GM19324 (cell line): ENCODE data around the gene FGFBP2.
"Not testable (repeated sequence)": the region's sequence is repeated elsewhere in the genome, so short reads cannot be mapped to it uniquely, and the experiment has no call there.

Experiments
- ATAC-seq: cut with Tn5 transposase; IDR thresholded peaks from one replicate; pipeline ENCODE4 v1.9.1; 2021; ENCODE audit warnings: mild to moderate bottlenecking, moderate library complexity; ENCODE audit not compliant: unreplicated experiment, low FRiP score

FGFBP2 gene

DNA sequence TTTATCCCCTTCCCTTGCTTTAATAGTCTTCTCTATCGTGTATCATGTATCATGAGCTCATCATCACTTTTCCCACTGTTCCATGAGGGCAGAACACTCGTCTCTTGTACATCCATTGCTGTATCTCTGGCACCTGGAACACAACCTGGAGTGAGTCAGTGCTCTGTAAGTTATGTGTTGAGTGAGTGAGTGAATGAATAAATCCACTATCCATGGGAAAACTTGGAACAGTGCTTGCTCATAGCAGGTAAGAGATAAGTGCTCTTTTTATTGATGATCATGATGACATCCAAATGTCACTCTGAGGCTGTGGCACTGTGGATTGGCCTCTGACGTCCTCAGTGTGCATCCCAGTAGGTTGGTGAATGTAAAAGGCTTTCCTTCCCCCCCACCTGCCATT lies 28.7 kb downstream of the FGFBP2 start:
- no peak for ATAC-seq

DNA sequence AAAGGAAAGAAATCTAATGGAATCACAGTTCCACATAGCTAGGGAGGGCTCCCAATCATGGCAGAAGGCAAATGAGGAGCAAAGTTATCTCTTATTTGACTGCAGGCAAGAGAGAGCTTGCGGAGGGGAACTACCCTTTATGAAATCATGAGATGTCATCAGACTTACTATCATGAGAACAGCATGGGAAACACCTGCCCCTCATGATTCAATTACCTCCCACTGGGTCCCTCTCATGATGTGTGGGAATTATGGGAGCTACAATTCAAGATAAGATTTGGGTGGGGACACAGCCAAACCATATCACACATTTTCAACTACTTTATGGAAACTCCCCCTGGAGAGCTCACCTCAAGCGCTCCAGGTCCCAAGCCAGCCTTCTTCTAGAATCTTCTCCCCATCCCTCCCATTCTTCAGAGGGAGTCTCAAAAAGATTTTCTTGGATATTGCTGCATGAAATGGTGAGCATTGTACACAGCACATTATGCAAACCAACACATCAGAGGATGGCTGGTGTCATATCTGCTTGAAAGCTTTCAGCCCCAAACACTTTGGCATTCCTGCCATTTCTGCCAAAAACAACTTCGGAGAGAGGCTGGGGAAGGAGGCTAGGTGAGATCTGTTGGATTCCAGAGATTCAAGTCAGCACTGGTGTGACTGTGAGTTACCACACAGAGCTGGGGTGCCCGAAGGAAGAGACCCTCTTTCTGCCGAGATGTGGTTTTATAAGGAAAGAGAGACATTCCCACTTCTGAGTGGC lies 31.3 kb downstream of the FGFBP2 start:
- ATAC-seq, result no peak

DNA sequence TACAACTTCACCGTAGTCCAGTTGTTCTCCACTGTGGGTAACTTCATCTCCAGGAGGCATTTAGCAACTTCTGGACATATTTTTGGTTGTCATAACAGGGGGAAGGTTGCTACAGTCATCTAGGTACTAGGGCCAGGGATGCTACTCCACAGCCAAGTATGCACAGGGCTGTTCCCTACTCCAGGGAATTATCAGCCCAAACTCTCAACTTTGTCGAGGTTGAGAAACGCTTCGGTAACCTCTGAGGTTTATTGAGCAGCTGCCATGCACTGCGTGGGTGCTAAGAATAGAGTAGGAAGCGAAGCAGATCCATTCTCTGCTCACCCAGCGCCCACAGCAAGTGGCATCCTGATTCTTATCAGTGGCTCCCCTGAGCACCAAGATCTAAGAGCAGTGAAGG lies 32.7 kb downstream of the FGFBP2 start:
- no peak for ATAC-seq

DNA sequence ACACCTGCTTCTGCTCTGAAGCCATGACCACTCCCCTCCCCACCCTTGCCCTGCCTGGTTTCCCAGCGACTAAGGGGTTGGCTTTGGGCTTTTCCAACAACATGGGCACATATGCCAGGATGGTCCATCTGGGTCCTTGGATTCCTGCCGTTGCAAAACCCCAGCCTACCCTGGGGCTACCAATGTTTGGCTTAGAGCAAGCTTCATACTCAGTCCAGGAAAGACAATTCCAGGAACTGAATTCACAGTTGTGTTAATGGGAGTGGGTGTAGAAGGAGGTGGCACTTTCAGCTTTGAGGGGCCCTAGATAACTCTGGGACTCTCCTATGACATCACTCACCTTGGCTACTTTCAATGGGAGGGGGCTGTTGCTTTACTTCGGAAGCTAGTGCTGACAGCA lies 33.4 kb downstream of the FGFBP2 start:
- no peak for ATAC-seq

DNA sequence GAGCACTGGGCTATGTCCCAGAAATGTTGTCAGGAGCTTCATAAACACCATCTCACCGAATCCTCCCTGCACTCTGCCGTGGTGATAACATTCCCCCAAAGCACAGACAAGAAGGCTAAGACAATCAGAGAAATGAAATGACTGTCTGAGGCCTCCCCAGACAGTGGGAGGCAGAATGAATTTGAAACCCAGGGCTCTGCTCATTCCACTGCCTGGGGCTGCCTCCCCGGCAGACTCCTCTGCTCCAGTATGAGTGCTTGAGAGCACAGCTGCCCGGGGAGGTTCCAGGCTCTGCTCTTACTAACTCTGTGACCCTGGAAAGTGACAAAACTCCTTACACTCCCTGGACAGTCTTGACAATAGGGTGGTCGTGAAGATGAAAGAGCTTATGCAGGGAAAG lies 34.1 kb downstream of the FGFBP2 start:
- no peak for ATAC-seq

DNA sequence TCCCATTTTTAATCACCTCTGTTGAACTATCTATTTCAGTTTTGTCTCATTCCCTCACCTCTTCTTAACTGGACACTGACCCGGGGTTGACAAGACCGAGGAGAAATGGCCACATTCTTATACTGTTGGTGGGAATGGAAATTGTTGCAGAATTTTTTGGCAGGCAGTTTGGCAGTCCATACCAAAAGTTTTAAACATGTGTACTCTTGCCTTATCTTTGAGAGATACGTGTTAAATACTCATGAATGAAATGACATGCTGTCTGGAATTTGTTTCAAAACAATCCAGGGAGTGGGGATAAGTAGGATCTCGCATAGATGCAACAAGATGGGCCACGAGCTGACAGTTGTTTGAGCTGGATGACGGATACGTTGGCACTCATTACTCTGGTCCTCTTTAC lies 36.5 kb downstream of the FGFBP2 start:
- ATAC-seq, result no peak

DNA sequence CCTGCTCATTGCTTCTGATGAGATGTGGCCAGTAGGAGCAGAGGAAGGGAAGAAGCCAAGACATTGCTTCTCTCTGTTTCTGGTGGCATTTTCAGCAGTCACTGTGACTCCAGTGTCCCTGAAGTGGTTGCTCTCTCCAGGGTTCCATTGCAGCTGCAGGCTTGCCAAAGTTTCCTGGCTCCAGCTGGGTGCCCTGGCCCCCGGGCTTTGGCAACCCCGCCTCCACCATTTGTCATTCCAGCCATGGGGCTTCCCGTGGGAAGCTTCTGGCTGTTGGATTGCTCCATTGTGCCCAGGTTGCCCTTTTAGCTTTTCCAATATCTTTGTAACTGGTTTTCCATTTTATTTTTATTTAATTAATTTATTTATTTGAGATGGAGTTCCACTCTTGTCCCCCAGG lies 37.1 kb downstream of the FGFBP2 start:
- ATAC-seq, result no peak

DNA sequence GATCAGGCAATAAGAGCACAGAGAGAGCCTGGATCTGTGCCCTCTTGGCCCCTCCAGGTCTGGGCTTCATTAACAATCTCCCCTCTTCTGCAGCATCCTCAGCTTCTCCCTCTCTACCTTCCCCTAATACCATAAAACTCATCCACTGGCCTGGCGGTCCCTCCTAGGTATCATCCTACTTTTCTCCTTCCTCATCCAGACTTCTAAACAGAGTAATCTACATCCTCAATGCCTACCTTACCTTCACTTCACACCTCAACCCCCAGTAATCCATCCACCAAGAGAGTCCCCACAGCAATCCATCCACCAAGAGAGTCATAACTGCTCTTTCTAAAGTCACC lies 41.4 kb downstream of the FGFBP2 start:
- no peak for ATAC-seq

DNA sequence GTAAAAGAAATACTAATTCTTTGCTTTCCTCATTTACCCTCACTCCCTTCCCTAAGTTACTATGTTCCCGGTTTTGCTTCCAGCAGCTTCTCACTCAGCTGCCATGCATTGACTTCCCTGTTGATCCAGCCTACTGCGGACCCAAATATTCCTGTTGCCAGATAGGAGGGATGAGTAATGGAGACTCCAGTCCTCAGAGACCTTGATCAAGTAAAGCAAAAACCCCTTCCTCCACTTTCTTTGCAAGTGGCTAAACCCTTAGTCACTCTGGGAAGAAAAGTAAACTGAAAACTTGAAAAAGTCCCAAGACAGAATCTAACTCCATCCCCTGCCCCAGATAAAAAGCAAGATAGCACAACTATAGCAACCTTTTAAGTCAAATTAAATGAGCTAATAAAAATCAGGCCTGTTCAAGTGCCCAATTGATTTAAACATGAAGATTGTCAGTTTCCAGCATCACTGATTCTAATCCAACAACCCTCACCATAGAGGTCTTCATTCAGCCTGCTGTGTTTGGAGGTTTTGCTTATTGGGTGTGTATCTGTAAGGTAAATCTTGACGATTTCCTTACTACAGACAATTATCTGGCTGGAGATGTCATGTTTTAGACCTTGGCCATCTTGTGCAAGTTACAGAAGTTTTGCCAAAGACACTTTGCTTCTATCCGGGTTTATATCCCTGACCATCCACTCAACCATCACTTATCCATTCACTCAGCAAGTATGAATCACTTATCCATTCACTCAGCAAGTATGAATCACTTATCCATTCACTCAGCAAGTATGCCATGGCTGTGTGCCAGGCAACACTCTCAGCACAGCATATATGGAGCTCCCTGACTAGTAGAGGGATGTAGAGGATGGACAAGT lies 42.0 kb downstream of the FGFBP2 start:
- no peak for ATAC-seq

DNA sequence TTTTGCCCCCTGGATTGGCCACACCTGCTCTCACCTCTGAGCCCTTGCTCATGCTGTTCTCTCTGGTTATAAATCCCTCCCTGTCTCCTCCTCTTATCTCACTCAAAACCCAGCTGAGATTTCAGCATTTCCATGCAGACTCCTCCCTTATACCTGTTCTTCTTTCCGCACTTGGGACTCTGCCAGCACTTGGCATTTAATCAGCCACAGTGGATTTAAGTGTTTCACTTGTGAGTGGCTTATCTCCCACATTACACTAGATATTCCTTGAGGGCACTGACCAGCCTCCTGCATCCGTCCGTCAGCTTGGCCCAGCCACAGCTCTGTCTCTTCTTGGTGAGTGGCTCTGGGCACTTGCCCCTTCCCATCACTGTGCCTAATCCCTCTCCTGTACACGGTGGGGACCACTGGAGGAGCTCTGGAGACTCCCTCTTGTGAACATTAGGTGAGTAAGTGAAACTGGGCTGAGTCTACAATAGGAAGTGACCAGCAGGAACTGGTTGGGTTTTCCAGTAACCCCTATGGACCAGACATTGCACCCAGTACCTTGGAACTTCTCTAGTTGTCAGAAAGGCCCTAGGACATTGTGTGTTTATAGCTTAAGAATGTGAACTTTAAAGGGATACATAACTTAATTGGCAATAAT lies 44.4 kb downstream of the FGFBP2 start:
- ATAC-seq, result no peak

DNA sequence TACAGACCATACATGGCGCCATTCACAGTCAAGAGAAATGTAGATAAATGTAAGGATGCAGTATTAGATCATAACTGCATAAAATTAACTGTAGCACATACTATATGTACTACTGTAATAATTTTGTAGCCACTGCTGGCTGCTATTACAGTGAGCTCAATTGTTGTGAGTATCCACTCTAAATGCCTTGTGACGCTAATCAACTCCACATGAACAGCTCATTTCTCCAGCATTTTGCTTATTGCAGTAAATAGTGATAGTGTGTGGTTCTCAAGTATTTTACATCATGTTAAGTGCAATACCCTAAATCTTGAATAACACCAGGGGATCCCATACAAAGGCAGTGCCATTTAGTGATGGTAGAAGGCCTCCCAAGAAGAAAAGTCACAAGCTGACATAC lies 45.7 kb downstream of the FGFBP2 start:
- no peak for ATAC-seq

DNA sequence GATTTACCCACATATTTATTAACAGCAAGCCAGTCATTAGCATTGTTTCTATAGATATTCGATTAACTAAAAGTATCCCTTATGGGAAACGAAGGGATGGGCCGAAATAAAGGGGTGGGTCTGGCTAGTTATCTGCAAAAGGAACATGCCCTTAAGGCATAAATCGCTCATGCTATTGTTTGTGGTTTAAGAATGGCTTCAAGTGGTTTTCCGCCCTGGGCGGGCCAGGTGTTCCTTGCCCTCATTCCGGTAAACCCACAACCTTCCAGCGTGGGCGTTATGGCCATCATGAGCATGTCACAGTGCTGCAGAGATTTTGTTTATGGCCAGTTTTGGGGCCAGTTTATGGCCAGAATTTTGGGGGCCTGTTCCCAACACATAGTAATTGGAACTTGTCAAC lies 46.6 kb downstream of the FGFBP2 start:
- not testable (repeated sequence) for ATAC-seq

DNA sequence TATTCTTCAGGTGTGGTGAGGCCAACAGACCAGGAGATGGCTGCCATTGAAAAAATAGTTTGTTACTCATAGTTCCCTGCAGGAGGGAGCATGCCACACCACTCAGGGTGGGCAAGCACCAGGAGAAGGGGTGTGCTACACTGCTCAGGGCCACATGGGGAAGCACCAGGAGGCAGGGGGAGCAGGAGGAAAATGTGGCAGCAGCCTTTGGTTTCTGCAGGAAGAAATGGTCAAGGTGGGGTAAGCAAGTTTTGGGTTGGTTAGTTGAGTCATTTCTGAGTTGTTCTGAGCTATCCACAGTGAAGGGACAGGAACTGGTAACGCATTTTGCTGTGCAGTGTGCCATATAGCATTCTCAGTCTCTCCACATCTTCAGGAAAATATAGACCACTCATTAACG lies 48.2 kb downstream of the FGFBP2 start:
- no peak for ATAC-seq

DNA sequence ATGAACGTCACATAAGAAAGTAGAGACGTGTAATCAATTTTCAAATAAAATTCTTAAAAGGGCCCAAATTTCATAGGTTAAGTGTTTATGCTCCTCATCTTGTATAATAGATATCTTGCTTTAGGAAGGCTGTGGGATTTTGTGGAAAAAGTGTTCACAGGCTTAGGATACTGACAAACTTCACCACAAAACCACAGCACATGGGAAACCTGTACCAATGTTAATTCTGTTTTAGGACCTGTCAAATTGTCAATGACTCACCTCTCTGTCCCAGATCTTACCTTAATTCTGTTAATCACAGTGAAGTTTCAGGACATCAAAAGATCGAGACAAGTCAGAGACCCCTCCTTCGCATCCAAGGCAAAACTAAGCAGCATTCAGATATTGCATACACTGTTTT lies 48.7 kb downstream of the FGFBP2 start:
- no peak for ATAC-seq

DNA sequence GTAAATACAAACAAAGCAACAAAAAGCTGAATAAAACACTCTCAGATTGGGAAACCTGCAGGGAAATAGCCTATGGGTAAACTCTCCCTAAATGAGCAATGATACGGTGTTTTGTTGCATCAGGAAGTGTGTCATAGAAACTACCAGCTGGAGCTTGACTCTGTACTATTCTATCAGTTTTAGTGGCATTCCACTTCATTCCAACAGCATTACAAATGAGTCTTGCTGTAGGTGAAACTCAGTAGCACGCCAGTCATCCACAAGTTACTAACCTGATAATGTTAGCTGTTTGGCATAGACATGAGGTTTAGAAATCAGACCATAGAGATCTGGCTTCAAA lies 49.4 kb downstream of the FGFBP2 start:
- no peak for ATAC-seq

DNA sequence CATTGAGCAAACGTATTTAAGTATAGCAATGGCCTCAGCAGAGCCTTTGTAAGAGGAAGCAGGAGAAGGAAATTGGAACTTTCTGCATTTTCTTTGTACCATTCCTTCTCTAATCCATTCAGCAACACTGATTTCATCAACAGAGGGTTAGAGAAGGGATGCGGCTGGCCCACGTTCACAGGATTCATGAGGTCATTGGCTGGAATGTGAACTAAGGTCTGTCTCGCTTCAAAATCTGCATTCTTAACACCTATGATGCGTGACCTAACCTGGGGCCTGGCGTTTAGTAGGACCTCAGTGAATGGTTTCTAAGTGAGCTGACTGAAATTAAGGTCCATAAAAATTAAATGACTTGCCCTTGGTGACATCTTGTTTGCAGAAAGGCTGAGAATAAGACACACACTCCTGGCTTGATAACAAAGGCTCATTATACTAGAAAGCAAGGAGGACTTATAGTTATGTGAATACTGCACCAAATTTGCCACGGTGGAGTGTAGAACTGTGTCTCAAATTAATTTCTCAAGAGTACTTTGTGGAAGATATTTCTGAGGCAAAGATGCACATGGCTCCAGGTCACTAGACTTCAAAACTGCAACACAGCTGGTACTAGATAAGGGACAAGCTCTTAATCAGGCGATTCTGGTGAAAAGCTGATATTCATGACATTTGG lies 49.9 kb downstream of the FGFBP2 start:
- ATAC-seq, result no peak

DNA sequence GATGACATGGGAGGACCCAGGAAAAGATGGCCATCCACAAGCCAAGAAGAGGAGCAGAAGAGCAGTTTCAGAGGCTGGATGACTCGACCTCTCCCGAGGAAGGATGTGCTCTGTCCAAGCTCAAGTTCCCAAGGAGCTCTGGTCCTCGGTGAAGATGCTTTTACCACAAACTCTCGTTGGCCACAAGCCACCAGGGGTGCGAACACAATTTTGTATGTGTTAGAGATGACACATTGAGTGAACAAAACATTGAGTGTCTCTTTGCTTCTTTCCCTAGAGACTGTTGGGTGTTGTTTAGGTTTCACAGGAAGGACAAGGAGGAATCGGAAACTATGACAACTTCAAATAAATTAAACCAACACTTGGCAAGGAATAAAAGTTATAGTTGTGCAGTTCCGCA lies 50.7 kb downstream of the FGFBP2 start:
- no peak for ATAC-seq
